Progenitor cell of endocrine pancreas (in vitro differentiated cells): ENCODE measurements around the gene ACSF2. TPM values are rescaled to one million over a fixed set of nuclear protein-coding genes. Genes with fewer than 3 reads are reported as not detected.

Experiments
- DNase-seq: peaks from one replicate; pipeline ENCODE4 v3.0.0; 2021; ENCODE audit warnings: low spot score; ENCODE audit not compliant: unreplicated experiment
- H3K27ac Mint-ChIP-seq: 2 replicates; pipeline ENCODE4 v1.8.0; 2021; ENCODE audit warnings: mild to moderate bottlenecking, moderate library complexity, mixed read lengths
- H3K27me3 Mint-ChIP-seq: 2 replicates; pipeline ENCODE4 v1.8.0; 2021; ENCODE audit warnings: mixed read lengths
- H3K36me3 Mint-ChIP-seq: 2 replicates; pipeline ENCODE4 v1.8.0; 2022; ENCODE audit warnings: mixed read lengths; ENCODE audit not compliant: insufficient read depth
- H3K4me1 Mint-ChIP-seq: 2 replicates; pipeline ENCODE4 v1.8.0; 2021; ENCODE audit warnings: low read depth, mixed read lengths
- H3K4me3 Mint-ChIP-seq: 2 replicates; pipeline ENCODE4 v1.8.0; 2021; ENCODE audit warnings: low read depth, mild to moderate bottlenecking, moderate library complexity, mixed read lengths
- H3K9me3 Mint-ChIP-seq: 2 replicates; pipeline ENCODE4 v1.8.0; 2021; ENCODE audit warnings: low read depth, mixed read lengths
- total RNA-seq: library from RNA; stranded (reverse); gene quantifications from 2 replicates; pipeline ENCODE4 v1.2.1, GENCODE V29; 2021
- TF ChIP-seq, protein P1 (sequence below): fragments of 200-600 bp; sonication (generic); IDR thresholded peaks from one replicate; pipeline ENCODE4 v1.5.0; 2021; ENCODE audit warnings: antibody characterized with exemption, mild to moderate bottlenecking; ENCODE audit not compliant: unreplicated experiment

Gene ACSF2
- total RNA-seq, 1 donor from 2014 or later, result 72.6 TPM

DNA sequence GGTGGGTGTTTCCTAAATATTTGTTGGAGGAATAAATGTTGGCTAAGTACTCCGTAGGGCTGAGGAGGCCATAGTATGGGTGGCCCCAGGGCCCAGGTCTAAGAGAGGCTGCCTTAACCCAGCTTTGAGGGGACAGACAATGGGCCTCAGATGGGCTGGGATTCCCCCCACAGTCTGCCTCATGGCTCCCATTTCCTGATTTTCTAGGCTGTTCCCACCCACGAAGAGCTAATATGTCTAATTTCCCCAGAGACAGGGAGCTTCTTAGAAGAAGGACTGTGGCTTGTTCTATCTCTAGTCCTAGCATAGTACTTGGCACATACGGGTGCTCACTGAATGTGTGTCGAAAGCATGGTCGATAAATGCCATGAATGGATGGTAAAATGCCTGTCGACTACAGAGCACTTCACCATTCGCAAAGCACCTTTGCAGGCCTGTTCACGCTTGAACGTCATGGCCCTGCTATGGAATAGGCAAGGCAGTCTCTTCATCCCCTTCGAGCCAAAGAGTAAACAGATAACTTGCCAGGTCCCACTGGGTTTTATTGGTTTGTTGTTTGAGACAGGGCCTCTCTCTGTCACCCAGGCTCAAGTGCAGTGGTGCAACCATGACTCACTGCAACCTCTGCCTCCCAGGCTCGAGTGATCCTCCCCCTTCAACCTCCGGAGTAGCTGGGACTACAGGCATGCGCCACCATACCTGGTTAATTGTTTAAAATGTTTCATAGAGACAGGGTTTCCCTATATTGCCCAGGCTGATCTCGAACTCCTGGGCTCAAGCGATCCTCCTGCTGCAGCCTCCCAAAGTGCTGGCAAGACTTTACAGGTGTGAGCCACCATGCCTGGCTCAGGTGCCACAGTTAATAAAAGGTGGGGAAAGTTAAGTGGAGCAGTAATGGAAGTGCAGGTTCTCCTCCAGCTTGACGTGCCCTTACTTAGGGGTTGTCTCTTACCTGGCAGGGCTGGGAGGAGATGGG, 33.0 kb downstream of the ACSF2 start:
- Mint-ChIP-seq H3K27ac (peak overlapping the region; percentile 38), H3K4me3 (no peak overlapping the region), H3K9me3 (no peaks in the 10 kb centered on the region), H3K4me1 (peaks cover 6% of the 10 kb centered on the region), H3K27me3 (no peaks in the 10 kb centered on the region), H3K36me3 (peaks cover 8% of the 10 kb centered on the region)
- no peak for DNase-seq
- TF ChIP-seq, protein P1, sequence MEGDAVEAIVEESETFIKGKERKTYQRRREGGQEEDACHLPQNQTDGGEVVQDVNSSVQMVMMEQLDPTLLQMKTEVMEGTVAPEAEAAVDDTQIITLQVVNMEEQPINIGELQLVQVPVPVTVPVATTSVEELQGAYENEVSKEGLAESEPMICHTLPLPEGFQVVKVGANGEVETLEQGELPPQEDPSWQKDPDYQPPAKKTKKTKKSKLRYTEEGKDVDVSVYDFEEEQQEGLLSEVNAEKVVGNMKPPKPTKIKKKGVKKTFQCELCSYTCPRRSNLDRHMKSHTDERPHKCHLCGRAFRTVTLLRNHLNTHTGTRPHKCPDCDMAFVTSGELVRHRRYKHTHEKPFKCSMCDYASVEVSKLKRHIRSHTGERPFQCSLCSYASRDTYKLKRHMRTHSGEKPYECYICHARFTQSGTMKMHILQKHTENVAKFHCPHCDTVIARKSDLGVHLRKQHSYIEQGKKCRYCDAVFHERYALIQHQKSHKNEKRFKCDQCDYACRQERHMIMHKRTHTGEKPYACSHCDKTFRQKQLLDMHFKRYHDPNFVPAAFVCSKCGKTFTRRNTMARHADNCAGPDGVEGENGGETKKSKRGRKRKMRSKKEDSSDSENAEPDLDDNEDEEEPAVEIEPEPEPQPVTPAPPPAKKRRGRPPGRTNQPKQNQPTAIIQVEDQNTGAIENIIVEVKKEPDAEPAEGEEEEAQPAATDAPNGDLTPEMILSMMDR, result no peak

DNA sequence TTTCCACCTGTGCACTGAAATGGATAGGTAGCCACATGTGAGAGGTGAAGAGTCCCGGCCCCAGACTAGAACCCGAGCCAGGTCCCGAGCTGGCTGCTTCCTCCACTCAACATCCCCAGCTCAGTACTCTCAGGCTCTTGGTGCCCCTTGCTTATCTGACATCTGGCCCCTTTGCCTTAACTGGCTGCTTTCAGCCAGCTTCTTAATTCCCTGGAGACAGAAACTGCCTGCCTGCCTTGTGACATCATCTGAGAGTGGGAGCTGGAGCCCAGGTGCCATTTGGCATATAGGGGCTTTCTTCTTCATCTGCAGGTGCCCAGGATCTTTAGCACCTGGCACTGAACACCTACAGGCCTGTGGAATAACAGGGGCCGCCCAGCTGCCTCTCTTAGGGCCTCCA, 33.7 kb downstream of the ACSF2 start:
- Mint-ChIP-seq H3K4me3 (no peak overlapping the region), H3K27ac (no peak overlapping the region), H3K9me3 (no peaks in the 10 kb centered on the region), H3K36me3 (peaks cover 8% of the 10 kb centered on the region), H3K27me3 (no peaks in the 10 kb centered on the region), H3K4me1 (peaks cover 6% of the 10 kb centered on the region)
- DNase-seq, result no peak
- TF ChIP-seq, protein P1, result no peak

DNA sequence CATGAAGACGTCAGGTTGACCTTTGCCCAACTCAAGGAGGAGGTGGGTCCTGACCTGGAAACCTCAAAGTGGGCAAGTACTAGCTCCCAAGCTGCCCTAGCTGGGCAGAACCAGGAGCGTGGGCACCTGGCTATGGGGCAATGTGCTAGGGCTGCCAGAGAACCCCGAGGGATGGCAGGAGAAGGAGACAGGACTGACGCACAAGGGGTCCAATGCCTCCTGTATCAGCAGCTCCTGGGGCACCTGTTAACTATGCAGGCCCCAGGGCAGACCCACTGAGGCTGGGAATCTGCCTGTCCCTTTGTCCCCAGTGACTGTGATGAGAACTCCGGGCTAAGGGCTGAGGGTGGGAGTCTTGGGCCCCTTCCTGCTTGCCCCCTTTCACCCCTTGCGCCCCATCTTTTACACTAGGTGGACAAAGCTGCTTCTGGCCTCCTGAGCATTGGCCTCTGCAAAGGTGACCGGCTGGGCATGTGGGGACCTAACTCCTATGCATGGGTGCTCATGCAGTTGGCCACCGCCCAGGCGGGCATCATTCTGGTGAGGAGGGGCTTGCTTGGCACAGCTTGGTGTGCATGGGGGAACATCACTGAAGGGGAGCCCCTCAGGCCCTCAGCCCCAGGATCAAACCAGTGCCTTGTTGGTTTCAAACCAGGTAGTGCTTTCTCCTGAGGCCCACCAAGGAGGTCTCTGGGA, 35.0 kb downstream of the ACSF2 start:
- Mint-ChIP-seq H3K4me3 (no peak overlapping the region), H3K9me3 (no peaks in the 10 kb centered on the region), H3K27ac (no peak overlapping the region), H3K4me1 (peaks cover 6% of the 10 kb centered on the region), H3K27me3 (no peaks in the 10 kb centered on the region), H3K36me3 (peaks cover 7% of the 10 kb centered on the region)
- TF ChIP-seq, protein P1, result no peak
- no peak for DNase-seq

DNA sequence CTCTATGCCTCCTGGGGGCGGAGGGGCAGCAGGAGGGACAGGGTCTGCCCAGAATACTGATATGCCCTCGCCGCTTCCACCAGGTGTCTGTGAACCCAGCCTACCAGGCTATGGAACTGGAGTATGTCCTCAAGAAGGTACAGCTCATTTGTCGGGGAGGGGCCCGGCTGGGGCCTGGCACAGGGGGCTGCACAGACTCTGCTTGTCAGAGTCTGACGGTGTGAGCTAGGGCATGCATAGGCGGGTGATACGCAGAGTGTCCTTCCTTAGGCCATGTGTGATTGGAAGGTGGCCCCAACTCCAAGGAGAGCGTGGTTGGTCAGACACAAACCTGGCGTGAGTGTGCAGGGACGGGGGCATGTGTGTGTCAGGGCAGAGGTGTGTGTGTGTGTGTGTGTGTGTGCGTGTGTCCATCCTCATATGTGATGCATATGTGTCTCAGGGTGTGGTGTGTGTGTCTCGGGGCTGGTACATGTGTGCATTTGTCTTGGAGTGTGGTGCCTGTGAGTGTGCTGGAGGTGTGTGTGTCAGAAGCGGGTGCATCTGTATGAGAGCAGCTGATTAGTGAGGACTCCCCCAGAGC, 35.6 kb downstream of the ACSF2 start:
- Mint-ChIP-seq H3K4me1 (peaks cover 6% of the 10 kb centered on the region), H3K27me3 (no peaks in the 10 kb centered on the region), H3K9me3 (no peaks in the 10 kb centered on the region), H3K4me3 (no peak overlapping the region), H3K27ac (no peak overlapping the region), H3K36me3 (peaks cover 7% of the 10 kb centered on the region)
- no peak for DNase-seq
- TF ChIP-seq, protein P1, result no peak

DNA sequence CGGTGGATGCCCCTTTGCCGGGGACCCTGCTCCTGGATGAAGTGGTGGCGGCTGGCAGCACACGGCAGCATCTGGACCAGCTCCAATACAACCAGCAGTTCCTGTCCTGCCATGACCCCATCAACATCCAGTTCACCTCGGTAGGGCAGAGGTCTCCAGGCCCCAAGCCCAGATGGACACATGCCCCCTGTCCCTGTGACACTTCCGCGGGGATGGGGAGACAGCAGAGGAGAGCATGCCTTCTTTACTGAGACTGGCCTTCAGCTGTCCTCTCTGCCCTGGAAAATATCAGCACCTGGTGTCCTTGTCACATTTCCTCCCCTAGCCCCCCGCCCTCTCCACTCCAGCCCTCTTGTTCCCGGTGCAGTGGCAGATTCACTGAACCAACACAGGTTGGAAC, 36.4 kb downstream of the ACSF2 start:
- H3K27me3 Mint-ChIP-seq, result peaks cover 7% of the 10 kb centered on the region
- H3K4me3 Mint-ChIP-seq, result no peak overlapping the region
- TF ChIP-seq, protein P1, result no peak
- peaks cover 6% of the 10 kb centered on the region for H3K4me1 Mint-ChIP-seq
- no peak overlapping the region for H3K27ac Mint-ChIP-seq
- no peaks in the 10 kb centered on the region for H3K9me3 Mint-ChIP-seq
- DNase-seq, result no peak
- H3K36me3 Mint-ChIP-seq, result peaks cover 7% of the 10 kb centered on the region
